Suprapubic skin (tissue), 4 donors: Measurements from ENCODE around the gene CTSO.
"Not testable (repeated sequence)": the region's sequence is repeated elsewhere in the genome, so short reads cannot be mapped to it uniquely, and the experiment has no call there.

Experiments used
- EP300 ChIP-seq: sonication (generic); formaldehyde crosslinking; IDR thresholded peaks from one replicate; pipeline ENCODE4 v1.6.1; 2017; ENCODE audit warnings: antibody characterized with exemption
- POLR2A ChIP-seq, 2 donors: fragments of 450-650 bp; IDR thresholded peaks; one replicate each; pipeline ENCODE4 v1.6.1; 2017; ENCODE audit warnings: antibody characterized with exemption in 2 of 2, mild to moderate bottlenecking in 2 of 2, moderate library complexity in 2 of 2
- POLR2AphosphoS5 ChIP-seq, 3 donors: sonication (generic); formaldehyde crosslinking; IDR thresholded peaks; one replicate each; pipeline ENCODE4 v1.6.1; 2017; ENCODE audit warnings: antibody characterized with exemption in 3 of 3
- TF ChIP-seq, protein P1 (sequence below), 2 donors: fragments of 200-600 bp in 1 of 2; fragments of 450-650 bp in 1 of 2; sonication (generic) in 1 of 2; IDR thresholded peaks; one replicate each; pipeline ENCODE4 v1.5.1; 2016 to 2019; ENCODE audit warnings: antibody characterized with exemption in 2 of 2, mild to moderate bottlenecking in 1 of 2, moderate library complexity in 1 of 2

DNA sequence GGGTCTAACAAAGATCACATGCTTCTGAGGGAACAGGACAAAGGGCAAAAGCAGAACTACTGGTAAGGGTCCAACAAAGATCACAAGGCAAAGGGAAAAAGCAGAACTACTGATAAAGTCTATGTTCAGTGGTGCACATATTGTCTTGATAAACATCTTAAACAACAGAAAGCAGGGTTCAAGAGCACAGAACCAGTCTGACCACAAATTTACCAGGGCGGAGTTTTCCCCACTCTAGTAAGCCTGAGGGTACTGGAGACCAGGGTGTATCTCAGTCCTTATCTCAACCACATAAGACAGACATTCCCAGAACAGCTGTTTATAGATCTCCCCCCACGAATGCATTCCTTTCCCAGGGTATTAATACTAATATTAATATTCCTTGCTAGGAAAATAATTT lies 55.3 kb downstream of the CTSO start:
- TF ChIP-seq, protein P1, sequence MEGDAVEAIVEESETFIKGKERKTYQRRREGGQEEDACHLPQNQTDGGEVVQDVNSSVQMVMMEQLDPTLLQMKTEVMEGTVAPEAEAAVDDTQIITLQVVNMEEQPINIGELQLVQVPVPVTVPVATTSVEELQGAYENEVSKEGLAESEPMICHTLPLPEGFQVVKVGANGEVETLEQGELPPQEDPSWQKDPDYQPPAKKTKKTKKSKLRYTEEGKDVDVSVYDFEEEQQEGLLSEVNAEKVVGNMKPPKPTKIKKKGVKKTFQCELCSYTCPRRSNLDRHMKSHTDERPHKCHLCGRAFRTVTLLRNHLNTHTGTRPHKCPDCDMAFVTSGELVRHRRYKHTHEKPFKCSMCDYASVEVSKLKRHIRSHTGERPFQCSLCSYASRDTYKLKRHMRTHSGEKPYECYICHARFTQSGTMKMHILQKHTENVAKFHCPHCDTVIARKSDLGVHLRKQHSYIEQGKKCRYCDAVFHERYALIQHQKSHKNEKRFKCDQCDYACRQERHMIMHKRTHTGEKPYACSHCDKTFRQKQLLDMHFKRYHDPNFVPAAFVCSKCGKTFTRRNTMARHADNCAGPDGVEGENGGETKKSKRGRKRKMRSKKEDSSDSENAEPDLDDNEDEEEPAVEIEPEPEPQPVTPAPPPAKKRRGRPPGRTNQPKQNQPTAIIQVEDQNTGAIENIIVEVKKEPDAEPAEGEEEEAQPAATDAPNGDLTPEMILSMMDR (IDR thresholded peaks at IDR 0.05): not testable (repeated sequence)
- not testable (repeated sequence) for TF ChIP-seq POLR2A (IDR thresholded peaks at IDR 0.05); POLR2AphosphoS5 (IDR thresholded peaks at IDR 0.05); EP300
